ENCODE results near the gene IFT57. TPM values are rescaled to one million over a fixed set of nuclear protein-coding genes. Genes with fewer than 3 reads are reported as not detected.
A peak's percentile ranks its signal among the peaks of the same experiment; 100 is the strongest.

IFT57 gene
- total RNA-seq, 1 donor from 2014 or later, result 22.0 TPM

- DNase-seq (ENCODE audit: low spot score), result no peak
- intact Hi-C loops (cut with micrococcal nuclease), result no loop called here
These were observed 13.1 kb upstream of the IFT57 start for GRCh38 chr3:108235290-108235689.

GRCh38 chr3:108234387-108234957 is 12.2 kb upstream of the IFT57 start:
- Mint-ChIP-seq H3K4me1 (ENCODE audit: low read depth) (no peaks in the 10 kb centered on the region), H3K27me3 (ENCODE audit: low read depth) (peaks cover 6% of the 10 kb centered on the region), H3K27ac (no peak overlapping the region), H3K4me3 (ENCODE audit: low read depth) (no peak overlapping the region), H3K36me3 (ENCODE audit: low read depth) (no peaks in the 10 kb centered on the region), H3K9me3 (no peaks in the 10 kb centered on the region)
- DNase-seq (ENCODE audit: low spot score), result no peak
- intact Hi-C loops (cut with micrococcal nuclease), result no loop called here

More at GRCh38 chr3:108235290-108235689, 13.1 kb upstream of the IFT57 start:
- no peak overlapping the region for H3K27ac Mint-ChIP-seq
- H3K9me3 Mint-ChIP-seq, result no peaks in the 10 kb centered on the region
- H3K4me1 Mint-ChIP-seq (ENCODE audit: low read depth), result no peaks in the 10 kb centered on the region
- no peak overlapping the region for H3K4me3 Mint-ChIP-seq (ENCODE audit: low read depth)
- peaks cover 6% of the 10 kb centered on the region for H3K27me3 Mint-ChIP-seq (ENCODE audit: low read depth)
- H3K36me3 Mint-ChIP-seq (ENCODE audit: low read depth), result no peaks in the 10 kb centered on the region

- intact Hi-C loops (cut with micrococcal nuclease), result no loop called here
These were observed 6.1 kb upstream of the IFT57 start for GRCh38 chr3:108228286-108228685.

GRCh38 chr3:108227131-108227530 is 4.9 kb upstream of the IFT57 start:
- no peak for DNase-seq (ENCODE audit: low spot score)
- Mint-ChIP-seq H3K4me3 (ENCODE audit: low read depth) (no peak overlapping the region), H3K36me3 (ENCODE audit: low read depth) (no peaks in the 10 kb centered on the region), H3K27ac (no peak overlapping the region), H3K9me3 (no peaks in the 10 kb centered on the region), H3K4me1 (ENCODE audit: low read depth) (peaks cover 20% of the 10 kb centered on the region), H3K27me3 (ENCODE audit: low read depth) (peaks cover 7% of the 10 kb centered on the region)
- intact Hi-C loops (cut with micrococcal nuclease), result no loop called here

More at GRCh38 chr3:108228286-108228685, 6.1 kb upstream of the IFT57 start:
- peaks cover 7% of the 10 kb centered on the region for H3K27me3 Mint-ChIP-seq (ENCODE audit: low read depth)
- no peaks in the 10 kb centered on the region for H3K36me3 Mint-ChIP-seq (ENCODE audit: low read depth)
- peaks cover 13% of the 10 kb centered on the region for H3K4me1 Mint-ChIP-seq (ENCODE audit: low read depth)
- DNase-seq (ENCODE audit: low spot score), result no peak
- H3K9me3 Mint-ChIP-seq, result no peaks in the 10 kb centered on the region
- H3K27ac Mint-ChIP-seq, result no peak overlapping the region
- no peak overlapping the region for H3K4me3 Mint-ChIP-seq (ENCODE audit: low read depth)

GRCh38 chr3:108225221-108225620 is 3.0 kb upstream of the IFT57 start:
- peaks cover 37% of the 10 kb centered on the region for H3K4me1 Mint-ChIP-seq (ENCODE audit: low read depth)
- no peaks in the 10 kb centered on the region for H3K36me3 Mint-ChIP-seq (ENCODE audit: low read depth)
- no peak for DNase-seq (ENCODE audit: low spot score)
- H3K9me3 Mint-ChIP-seq, result no peaks in the 10 kb centered on the region
- no peak overlapping the region for H3K27ac Mint-ChIP-seq
- intact Hi-C loops (cut with micrococcal nuclease), result no loop called here
- H3K27me3 Mint-ChIP-seq (ENCODE audit: low read depth), result peaks cover 2% of the 10 kb centered on the region
- no peak overlapping the region for H3K4me3 Mint-ChIP-seq (ENCODE audit: low read depth)

GRCh38 chr3:108223928-108224327 is 1.7 kb upstream of the IFT57 start:
- intact Hi-C loops (cut with micrococcal nuclease), result loop anchor here (2.0 to 5.0 kb wide), 4 partner anchors 99 to 253 kb away; no protein-coding TSS in a partner anchor
- Mint-ChIP-seq H3K27me3 (ENCODE audit: low read depth) (peaks cover 2% of the 10 kb centered on the region), H3K4me3 (ENCODE audit: low read depth) (peak overlapping the region; percentile 94), H3K27ac (peak overlapping the region; percentile 89), H3K4me1 (ENCODE audit: low read depth) (peaks cover 41% of the 10 kb centered on the region), H3K9me3 (no peaks in the 10 kb centered on the region), H3K36me3 (ENCODE audit: low read depth) (no peaks in the 10 kb centered on the region)
- DNase-seq (ENCODE audit: low spot score), result no peak

GRCh38 chr3:108222853-108223565 is 785 bp upstream of the IFT57 start:
- Mint-ChIP-seq H3K27ac (peak overlapping the region; percentile 89), H3K27me3 (ENCODE audit: low read depth) (peaks cover 2% of the 10 kb centered on the region), H3K4me1 (ENCODE audit: low read depth) (peaks cover 41% of the 10 kb centered on the region), H3K4me3 (ENCODE audit: low read depth) (peak overlapping the region; percentile 94), H3K9me3 (no peaks in the 10 kb centered on the region), H3K36me3 (ENCODE audit: low read depth) (no peaks in the 10 kb centered on the region)
- intact Hi-C loops (cut with micrococcal nuclease), result loop anchor here (1.0 to 5.0 kb wide), 8 partner anchors 70 to 366 kb away; partner anchors contain the start of genes CIP2A and DZIP3
- DNase-seq (ENCODE audit: low spot score), result no peak

- H3K9me3 Mint-ChIP-seq, result no peaks in the 10 kb centered on the region
- peaks cover 2% of the 10 kb centered on the region for H3K27me3 Mint-ChIP-seq (ENCODE audit: low read depth)
- H3K4me3 Mint-ChIP-seq (ENCODE audit: low read depth), result peak overlapping the region; percentile 94
- H3K36me3 Mint-ChIP-seq (ENCODE audit: low read depth), result peaks cover 7% of the 10 kb centered on the region
- intact Hi-C loops (cut with micrococcal nuclease), result loop anchor here (5.0 kb wide), 2 partner anchors 186 to 256 kb away; no protein-coding TSS in a partner anchor
- DNase-seq (ENCODE audit: low spot score), result no peak
- peak overlapping the region; percentile 89 for H3K27ac Mint-ChIP-seq
- H3K4me1 Mint-ChIP-seq (ENCODE audit: low read depth), result peaks cover 45% of the 10 kb centered on the region
These were observed 831 bp downstream of the IFT57 start for GRCh38 chr3:108221393-108221792.

GRCh38 chr3:108219336-108219735 is 2.9 kb downstream of the IFT57 start:
- intact Hi-C loops (cut with micrococcal nuclease), result no loop called here
- Mint-ChIP-seq H3K36me3 (ENCODE audit: low read depth) (peaks cover 14% of the 10 kb centered on the region), H3K4me1 (ENCODE audit: low read depth) (peaks cover 50% of the 10 kb centered on the region), H3K9me3 (no peaks in the 10 kb centered on the region), H3K4me3 (ENCODE audit: low read depth) (no peak overlapping the region), H3K27me3 (ENCODE audit: low read depth) (no peaks in the 10 kb centered on the region), H3K27ac (no peak overlapping the region)
- no peak for DNase-seq (ENCODE audit: low spot score)

- peaks cover 17% of the 10 kb centered on the region for H3K36me3 Mint-ChIP-seq (ENCODE audit: low read depth)
- no peak for DNase-seq (ENCODE audit: low spot score)
- H3K9me3 Mint-ChIP-seq, result no peaks in the 10 kb centered on the region
- H3K27me3 Mint-ChIP-seq (ENCODE audit: low read depth), result no peaks in the 10 kb centered on the region
- intact Hi-C loops (cut with micrococcal nuclease), result no loop called here
- H3K4me3 Mint-ChIP-seq (ENCODE audit: low read depth), result no peak overlapping the region
- H3K4me1 Mint-ChIP-seq (ENCODE audit: low read depth), result peaks cover 45% of the 10 kb centered on the region
- no peak overlapping the region for H3K27ac Mint-ChIP-seq
These were observed 3.4 kb downstream of the IFT57 start for GRCh38 chr3:108218811-108219210.

- DNase-seq (ENCODE audit: low spot score), result no peak
- Mint-ChIP-seq H3K27me3 (ENCODE audit: low read depth) (no peaks in the 10 kb centered on the region), H3K4me1 (ENCODE audit: low read depth) (peaks cover 21% of the 10 kb centered on the region), H3K4me3 (ENCODE audit: low read depth) (no peak overlapping the region), H3K27ac (no peak overlapping the region), H3K9me3 (no peaks in the 10 kb centered on the region), H3K36me3 (ENCODE audit: low read depth) (peaks cover 30% of the 10 kb centered on the region)
- intact Hi-C loops (cut with micrococcal nuclease), result no loop called here
These were observed 6.4 kb downstream of the IFT57 start for GRCh38 chr3:108215871-108216270.

- Mint-ChIP-seq H3K36me3 (ENCODE audit: low read depth) (peaks cover 35% of the 10 kb centered on the region), H3K4me3 (ENCODE audit: low read depth) (no peak overlapping the region), H3K9me3 (no peaks in the 10 kb centered on the region), H3K4me1 (ENCODE audit: low read depth) (peaks cover 5% of the 10 kb centered on the region), H3K27ac (no peak overlapping the region), H3K27me3 (ENCODE audit: low read depth) (no peaks in the 10 kb centered on the region)
- DNase-seq (ENCODE audit: low spot score), result no peak
- intact Hi-C loops (cut with micrococcal nuclease), result no loop called here
These were observed 12.6 kb downstream of the IFT57 start for GRCh38 chr3:108209579-108209978.

- no peaks in the 10 kb centered on the region for H3K9me3 Mint-ChIP-seq
- H3K4me3 Mint-ChIP-seq (ENCODE audit: low read depth), result no peak overlapping the region
- no peaks in the 10 kb centered on the region for H3K27me3 Mint-ChIP-seq (ENCODE audit: low read depth)
- DNase-seq (ENCODE audit: low spot score), result no peak
- H3K27ac Mint-ChIP-seq, result no peak overlapping the region
- intact Hi-C loops (cut with micrococcal nuclease), result no loop called here
- peaks cover 5% of the 10 kb centered on the region for H3K4me1 Mint-ChIP-seq (ENCODE audit: low read depth)
- peaks cover 35% of the 10 kb centered on the region for H3K36me3 Mint-ChIP-seq (ENCODE audit: low read depth)
These were observed 13.4 kb downstream of the IFT57 start for GRCh38 chr3:108208831-108209230.

Data from activated T-helper 2 cell treated with anti-CD3 and anti-CD28 coated beads, Interferon-gamma antibody, Interleukin-2, Interleukin-4, amounts not matched to agents 10 μg/mL and 5 μg/mL and 100 μg/mL, durations not matched to agents 14 hours and 24 hours and 36 hours (primary cell).